GM12878 (cell line): Measurements from ENCODE around the gene ST6GALNAC3. TPM values are rescaled to one million over a fixed set of nuclear protein-coding genes. Genes with fewer than 3 reads are reported as not detected.

Experiments
- ATAC-seq: fragments of 200-7000 bp; cut with Tn5 transposase; 3 replicates; pipeline ENCODE4 v1.9.1; 2020; ENCODE audit warnings: mild to moderate bottlenecking, moderate library complexity
- BruUV-seq: library from RNA; stranded (reverse); fragments of 400-500 nt; replicated peaks from 2 replicates; lab custom pipeline; 2021; lab: Mats Ljungman, UMichigan
- CTCF ChIA-PET: fragments of 300-600 bp; sonication (Branson Sonifier 250); formaldehyde crosslinking; extraction: SDS; loops from one replicate; lab custom pipeline; 2021; ENCODE audit warnings: inconsistent platforms; lab: Yijun Ruan, JAX
- POLR2A ChIA-PET: fragments of 350-600 bp; formaldehyde crosslinking; extraction: SDS; loops from one replicate; lab custom pipeline; 2021; ENCODE audit warnings: inconsistent platforms; lab: Charles Lee
- RAD21 ChIA-PET: fragments of 300-600 bp; sonication (Branson Sonifier 250); formaldehyde crosslinking; loops from one replicate; lab custom pipeline; 2023; ENCODE audit warnings: antibody characterized with exemption; ENCODE audit not compliant: unreplicated experiment; lab: Charles Lee
- SMC1A ChIA-PET: fragments of 300-600 bp; sonication (Branson Sonifier 250); formaldehyde crosslinking; loops from one replicate; lab custom pipeline; 2023; ENCODE audit not compliant: unreplicated experiment, uncharacterized antibody; lab: Charles Lee
- DNase-seq: peaks from one replicate; pipeline ENCODE4 v3.0.0-alpha.2; 2011; ENCODE audit warnings: low read depth, low spot score
- FAIRE-seq: peaks from 3 replicates; lab custom pipeline; 2011; peaks lifted over from hg19 to GRCh38; lab: Jason Lieb, UNC
- H2AFZ ChIP-seq: 2 replicates; pipeline ENCODE4 v1.6.0; 2011; ENCODE audit warnings: low read depth, low read length, control low read depth; ENCODE audit not compliant: control insufficient read depth
- H3K27ac ChIP-seq: 2 replicates; pipeline ENCODE4 v1.5.1; 2011; ENCODE audit warnings: control low read depth; ENCODE audit not compliant: control insufficient read depth, insufficient read depth
- H3K27me3 ChIP-seq, 2 experiments: replicated peaks in 1 of 2; 2 replicates each; pipeline versions ENCODE4 v1.6.0 to v1.6.1; 2011; ENCODE audit warnings: low read length in 1 of 2; ENCODE audit not compliant: control insufficient read depth in 2 of 2, insufficient read depth in 2 of 2
- H3K36me3 ChIP-seq, 2 experiments: 2 replicates each; pipeline ENCODE4 v1.5.1; 2011; ENCODE audit warnings: low read length in 1 of 2; ENCODE audit not compliant: control insufficient read depth in 2 of 2, insufficient read depth in 2 of 2
- H3K4me1 ChIP-seq: 2 replicates; pipeline ENCODE4 v1.6.1; 2011; ENCODE audit warnings: mild to moderate bottlenecking, low read length, moderate library complexity, mixed read lengths; ENCODE audit not compliant: control insufficient read depth, insufficient read depth
- H3K4me2 ChIP-seq: 2 replicates; pipeline ENCODE4 v1.6.0; 2011; ENCODE audit warnings: control low read depth; ENCODE audit not compliant: control insufficient read depth, insufficient read depth
- H3K4me3 ChIP-seq: fragments of 200-600 bp; sonication (generic); 2 replicates; pipeline ENCODE4 v1.5.1; 2016
- H3K79me2 ChIP-seq: 2 replicates; pipeline ENCODE4 v1.6.0; 2011; ENCODE audit warnings: low read length; ENCODE audit not compliant: control insufficient read depth, insufficient read depth
- H3K9ac ChIP-seq: 2 replicates; pipeline ENCODE4 v1.8.0; 2011; ENCODE audit warnings: low read length, control low read depth, mixed read lengths; ENCODE audit not compliant: control insufficient read depth, insufficient read depth
- H3K9me3 ChIP-seq: replicated peaks from 3 replicates; pipeline ENCODE4 v1.5.1; 2011; ENCODE audit warnings: mild to moderate bottlenecking, low read length; ENCODE audit not compliant: control insufficient read depth, insufficient read depth
- H4K20me1 ChIP-seq: 2 replicates; pipeline ENCODE4 v1.6.0; 2011; ENCODE audit not compliant: control insufficient read depth, insufficient read depth
- CHD1 ChIP-seq: IDR thresholded peaks from 2 replicates; pipeline ENCODE4 v1.6.1; 2012; ENCODE audit warnings: low read depth, low read length, improper control_type of control experiment
- EZH2 ChIP-seq: IDR thresholded peaks from 2 replicates; pipeline ENCODE4 v1.6.1; 2012; ENCODE audit warnings: low read depth, mild to moderate bottlenecking, control low read depth, inconsistent platforms, low read length, borderline replicate concordance; ENCODE audit not compliant: control insufficient read depth
- FOXK2 ChIP-seq: fragments of 450-650 bp; IDR thresholded peaks from 2 replicates; pipeline ENCODE4 v1.6.1; 2017; ENCODE audit warnings: mild to moderate bottlenecking, moderate library complexity
- LARP7 ChIP-seq: fragments of 450-650 bp; IDR thresholded peaks from 2 replicates; pipeline ENCODE4 v1.6.1; 2017; ENCODE audit warnings: mild to moderate bottlenecking
- NFXL1 ChIP-seq: fragments of 450-650 bp; IDR thresholded peaks from 2 replicates; pipeline ENCODE4 v1.6.1; 2017; ENCODE audit warnings: antibody characterized with exemption, mild to moderate bottlenecking, borderline replicate concordance
- PML ChIP-seq: IDR thresholded peaks from 2 replicates; pipeline ENCODE4 v1.6.1; 2012; ENCODE audit warnings: low read length, inconsistent platforms
- POLR2AphosphoS2 ChIP-seq: IDR thresholded peaks from 2 replicates; pipeline ENCODE4 v1.6.1; 2011; ENCODE audit warnings: low read depth, mild to moderate bottlenecking, low read length, improper control_type of control experiment, moderate library complexity
- SIX5 ChIP-seq: IDR thresholded peaks from 2 replicates; pipeline ENCODE4 v1.6.1; 2011; ENCODE audit warnings: mild to moderate bottlenecking, low read depth, low read length, moderate library complexity; ENCODE audit not compliant: severe bottlenecking
- SREBF1 ChIP-seq: IDR thresholded peaks from 2 replicates; pipeline ENCODE4 v1.6.1; 2012; ENCODE audit warnings: mild to moderate bottlenecking, low read length
- ZNF217 ChIP-seq: fragments of 450-650 bp; IDR thresholded peaks from 2 replicates; pipeline ENCODE4 v1.6.1; 2017; ENCODE audit warnings: antibody characterized with exemption, mild to moderate bottlenecking
- ZZZ3 ChIP-seq: IDR thresholded peaks from 2 replicates; pipeline ENCODE4 v1.6.1; 2011; ENCODE audit warnings: low read depth; ENCODE audit not compliant: control insufficient read depth, insufficient read length
- WGBS: methylation state at CpG from one replicate; pipeline ENCODE4 v1.1.6; 2016; ENCODE audit warnings: low lambda C conversion rate; ENCODE audit not compliant: insufficient replicate concordance, insufficient coverage; ENCODE audit errors: missing lambda C conversion rate; 5-methylcytosine and 5-hydroxymethylcytosine counted together
- in situ Hi-C: fragments of 300-500 bp; cut with MboI; formaldehyde crosslinking; loops from 9 replicates; pipeline ENCODE4 v1.14.3; 2018; ENCODE audit warnings: mixed read lengths
- intact Hi-C: fragments of 100-400 bp; cut with micrococcal nuclease; formaldehyde crosslinking; loops from one replicate; pipeline ENCODE4 v1.14.2; 2022; ENCODE audit not compliant: unreplicated experiment
- polyA plus RNA-seq, 11 experiments: library from polyadenylated mRNA; depleted of rRNA in 4 of 11; unstranded in 6 of 11; stranded (reverse) in 5 of 11; fragments of >200 nt; fragmentation: Nextera tagmentation in 4 of 11; fragmentation: Illumina TruSeq in 1 of 11; extraction: Ambion mirVana in 4 of 11; extraction: Trizol in 1 of 11; gene quantifications; 1 replicate in 1 of 11; 2 replicates in 10 of 11; pipeline versions ENCODE4 v1.2.1 to v1.2.3, GENCODE V29; 2011 to 2016; ENCODE audit warnings: inconsistent platforms in 2 of 11, missing spikeins in 2 of 11, low read depth in 1 of 11
- total RNA-seq, 4 experiments: library from RNA; depleted of rRNA in 3 of 4; stranded (reverse); fragments of >200 nt in 3 of 4; fragmentation: Illumina TruSeq in 1 of 4; extraction: Trizol in 1 of 4; gene quantifications; 2 replicates each; pipeline versions ENCODE4 v1.2.1 to v1.2.3, GENCODE V29; 2013 to 2021
- TF ChIP-seq, protein P1 (sequence below): fragments of 450-650 bp; IDR thresholded peaks from 2 replicates; pipeline ENCODE4 v1.6.1; 2014; ENCODE audit warnings: mild to moderate bottlenecking
- TF ChIP-seq, protein P2 (sequence below): fragments of 450-650 bp; IDR thresholded peaks from 2 replicates; pipeline ENCODE4 v1.6.1; 2016; ENCODE audit warnings: mild to moderate bottlenecking, moderate library complexity, borderline replicate concordance
- TF ChIP-seq, protein P3 (sequence below): fragments of 450-650 bp; IDR thresholded peaks from 2 replicates; pipeline ENCODE4 v1.6.1; 2018; ENCODE audit warnings: borderline replicate concordance, mild to moderate bottlenecking; ENCODE audit not compliant: partially characterized antibody

The ST6GALNAC3 gene
- total and polyA plus RNA-seq, 10 of the 15 experiments (the other 5 are each of a cell fraction or from before 2014, with no cell fraction given) = 0.04 to 0.68 (median 0.18) TPM; not detected in 3

- RAD21 ChIA-PET = no interaction called here
- H3K36me3 ChIP-seq = no peaks in the 10 kb centered on the region
- no peak overlapping the region for H3K27ac ChIP-seq
- H3K4me3 ChIP-seq = no peak overlapping the region
- no peak for ATAC-seq
- H4K20me1 ChIP-seq = no peaks in the 10 kb centered on the region
- no peak overlapping the region for H2AFZ ChIP-seq
- no peaks in the 10 kb centered on the region for H3K9me3 ChIP-seq
- no peak overlapping the region for H3K4me2 ChIP-seq
- no peaks in the 10 kb centered on the region for H3K4me1 ChIP-seq
- no TSS peak for BruUV-seq
- intact Hi-C loops = no loop called here
- no peaks in the 10 kb centered on the region for H3K79me2 ChIP-seq
- CTCF ChIA-PET = no interaction called here
- no peak for FAIRE-seq
- SMC1A ChIA-PET = interaction anchor here (0.6 to 1.4 kb wide), 4 partner anchors 12 to 21 kb away, joined by 3 read pairs; no protein-coding TSS in a partner anchor
- POLR2A ChIA-PET = no interaction called here
- 16% methylated on average over 8 of the region's 8 CpGs for WGBS
- DNase-seq = no peak
- no peaks in the 10 kb centered on the region for H3K27me3 ChIP-seq
- no peak overlapping the region for H3K9ac ChIP-seq
- in situ Hi-C loops = no loop called here
- TF ChIP-seq, protein P1, sequence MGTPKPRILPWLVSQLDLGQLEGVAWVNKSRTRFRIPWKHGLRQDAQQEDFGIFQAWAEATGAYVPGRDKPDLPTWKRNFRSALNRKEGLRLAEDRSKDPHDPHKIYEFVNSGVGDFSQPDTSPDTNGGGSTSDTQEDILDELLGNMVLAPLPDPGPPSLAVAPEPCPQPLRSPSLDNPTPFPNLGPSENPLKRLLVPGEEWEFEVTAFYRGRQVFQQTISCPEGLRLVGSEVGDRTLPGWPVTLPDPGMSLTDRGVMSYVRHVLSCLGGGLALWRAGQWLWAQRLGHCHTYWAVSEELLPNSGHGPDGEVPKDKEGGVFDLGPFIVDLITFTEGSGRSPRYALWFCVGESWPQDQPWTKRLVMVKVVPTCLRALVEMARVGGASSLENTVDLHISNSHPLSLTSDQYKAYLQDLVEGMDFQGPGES = no peak
- no peak for TF ChIP-seq POLR2AphosphoS2
- TF ChIP-seq, protein P2, sequence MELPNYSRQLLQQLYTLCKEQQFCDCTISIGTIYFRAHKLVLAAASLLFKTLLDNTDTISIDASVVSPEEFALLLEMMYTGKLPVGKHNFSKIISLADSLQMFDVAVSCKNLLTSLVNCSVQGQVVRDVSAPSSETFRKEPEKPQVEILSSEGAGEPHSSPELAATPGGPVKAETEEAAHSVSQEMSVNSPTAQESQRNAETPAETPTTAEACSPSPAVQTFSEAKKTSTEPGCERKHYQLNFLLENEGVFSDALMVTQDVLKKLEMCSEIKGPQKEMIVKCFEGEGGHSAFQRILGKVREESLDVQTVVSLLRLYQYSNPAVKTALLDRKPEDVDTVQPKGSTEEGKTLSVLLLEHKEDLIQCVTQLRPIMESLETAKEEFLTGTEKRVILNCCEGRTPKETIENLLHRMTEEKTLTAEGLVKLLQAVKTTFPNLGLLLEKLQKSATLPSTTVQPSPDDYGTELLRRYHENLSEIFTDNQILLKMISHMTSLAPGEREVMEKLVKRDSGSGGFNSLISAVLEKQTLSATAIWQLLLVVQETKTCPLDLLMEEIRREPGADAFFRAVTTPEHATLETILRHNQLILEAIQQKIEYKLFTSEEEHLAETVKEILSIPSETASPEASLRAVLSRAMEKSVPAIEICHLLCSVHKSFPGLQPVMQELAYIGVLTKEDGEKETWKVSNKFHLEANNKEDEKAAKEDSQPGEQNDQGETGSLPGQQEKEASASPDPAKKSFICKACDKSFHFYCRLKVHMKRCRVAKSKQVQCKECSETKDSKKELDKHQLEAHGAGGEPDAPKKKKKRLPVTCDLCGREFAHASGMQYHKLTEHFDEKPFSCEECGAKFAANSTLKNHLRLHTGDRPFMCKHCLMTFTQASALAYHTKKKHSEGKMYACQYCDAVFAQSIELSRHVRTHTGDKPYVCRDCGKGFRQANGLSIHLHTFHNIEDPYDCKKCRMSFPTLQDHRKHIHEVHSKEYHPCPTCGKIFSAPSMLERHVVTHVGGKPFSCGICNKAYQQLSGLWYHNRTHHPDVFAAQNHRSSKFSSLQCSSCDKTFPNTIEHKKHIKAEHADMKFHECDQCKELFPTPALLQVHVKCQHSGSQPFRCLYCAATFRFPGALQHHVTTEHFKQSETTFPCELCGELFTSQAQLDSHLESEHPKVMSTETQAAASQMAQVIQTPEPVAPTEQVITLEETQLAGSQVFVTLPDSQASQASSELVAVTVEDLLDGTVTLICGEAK = no peak
- TF ChIP-seq PML = no peak
- TF ChIP-seq NFXL1 = no peak
- TF ChIP-seq ZZZ3 = no peak
- TF ChIP-seq CHD1 = no peak
- TF ChIP-seq SREBF1 = no peak
- no peak for TF ChIP-seq SIX5
- TF ChIP-seq, protein P3, sequence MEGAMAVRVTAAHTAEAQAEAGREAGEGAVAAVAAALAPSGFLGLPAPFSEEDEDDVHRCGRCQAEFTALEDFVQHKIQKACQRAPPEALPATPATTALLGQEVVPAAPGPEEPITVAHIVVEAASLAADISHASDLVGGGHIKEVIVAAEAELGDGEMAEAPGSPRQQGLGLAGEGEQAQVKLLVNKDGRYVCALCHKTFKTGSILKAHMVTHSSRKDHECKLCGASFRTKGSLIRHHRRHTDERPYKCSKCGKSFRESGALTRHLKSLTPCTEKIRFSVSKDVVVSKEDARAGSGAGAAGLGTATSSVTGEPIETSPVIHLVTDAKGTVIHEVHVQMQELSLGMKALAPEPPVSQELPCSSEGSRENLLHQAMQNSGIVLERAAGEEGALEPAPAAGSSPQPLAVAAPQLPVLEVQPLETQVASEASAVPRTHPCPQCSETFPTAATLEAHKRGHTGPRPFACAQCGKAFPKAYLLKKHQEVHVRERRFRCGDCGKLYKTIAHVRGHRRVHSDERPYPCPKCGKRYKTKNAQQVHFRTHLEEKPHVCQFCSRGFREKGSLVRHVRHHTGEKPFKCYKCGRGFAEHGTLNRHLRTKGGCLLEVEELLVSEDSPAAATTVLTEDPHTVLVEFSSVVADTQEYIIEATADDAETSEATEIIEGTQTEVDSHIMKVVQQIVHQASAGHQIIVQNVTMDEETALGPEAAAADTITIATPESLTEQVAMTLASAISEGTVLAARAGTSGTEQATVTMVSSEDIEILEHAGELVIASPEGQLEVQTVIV = no peak
- no peak for TF ChIP-seq FOXK2
- no peak for TF ChIP-seq LARP7
- TF ChIP-seq EZH2 = no peak
- TF ChIP-seq ZNF217 = no peak
Observed at GRCh38 chr1:76093522-76094312, 19.2 kb downstream of the ST6GALNAC3 start.
